PFSK-1 (cell line): Measurements from ENCODE around the gene G0S2.

Experiments used
- FOXP2 ChIP-seq: optimal IDR thresholded peaks from 2 replicates; pipeline ENCODE3; 2011; ENCODE audit warnings: borderline replicate concordance, control low read depth, inconsistent platforms; ENCODE audit not compliant: insufficient read depth; ENCODE audit errors: extremely low read length, extremely low read depth
- POLR2AphosphoS5 ChIP-seq: IDR thresholded peaks from 2 replicates; pipeline ENCODE4 v1.6.1; 2012; ENCODE audit warnings: low read depth, mild to moderate bottlenecking, control low read depth, low read length, moderate library complexity
- SIN3A ChIP-seq: IDR thresholded peaks from 2 replicates; pipeline ENCODE4 v1.6.1; 2012; ENCODE audit warnings: mild to moderate bottlenecking, low read length, moderate library complexity, borderline replicate concordance; ENCODE audit not compliant: insufficient read depth
- TAF1 ChIP-seq: IDR thresholded peaks from 2 replicates; pipeline ENCODE4 v1.6.1; 2012; ENCODE audit warnings: low read length, control low read depth, borderline replicate concordance; ENCODE audit not compliant: insufficient read depth
- TF ChIP-seq, protein P1 (sequence below), 2 experiments: IDR thresholded peaks; 2 replicates each; pipeline versions ENCODE4 v1.6.1 to v1.8.0; 2011 to 2012; ENCODE audit warnings: low read depth in 2 of 2, low read length in 2 of 2, control low read depth in 1 of 2, inconsistent platforms in 1 of 2, mild to moderate bottlenecking in 1 of 2, moderate library complexity in 1 of 2; ENCODE audit not compliant: insufficient read depth in 1 of 2

Gene G0S2

DNA sequence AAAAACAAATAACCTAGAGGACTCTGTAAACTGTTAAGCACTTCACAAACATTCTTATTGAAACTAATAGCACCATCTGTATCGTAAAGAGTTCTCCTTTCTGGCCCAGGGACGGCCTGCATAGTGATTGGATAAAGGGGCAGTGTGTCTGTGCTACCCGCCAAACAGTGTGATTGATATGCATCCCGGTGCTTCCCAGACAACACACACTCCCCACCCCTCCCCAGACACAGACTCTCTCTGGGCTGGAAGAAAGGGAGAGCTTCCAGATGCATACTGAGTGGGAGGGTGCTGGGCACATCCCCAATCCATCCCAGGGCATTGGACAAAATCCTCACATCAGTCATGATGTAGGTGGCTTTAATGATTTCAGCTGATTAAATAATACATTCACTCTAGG lies 33.1 kb downstream of the G0S2 start:
- no peak for TF ChIP-seq POLR2AphosphoS5
- TF ChIP-seq, protein P1, sequence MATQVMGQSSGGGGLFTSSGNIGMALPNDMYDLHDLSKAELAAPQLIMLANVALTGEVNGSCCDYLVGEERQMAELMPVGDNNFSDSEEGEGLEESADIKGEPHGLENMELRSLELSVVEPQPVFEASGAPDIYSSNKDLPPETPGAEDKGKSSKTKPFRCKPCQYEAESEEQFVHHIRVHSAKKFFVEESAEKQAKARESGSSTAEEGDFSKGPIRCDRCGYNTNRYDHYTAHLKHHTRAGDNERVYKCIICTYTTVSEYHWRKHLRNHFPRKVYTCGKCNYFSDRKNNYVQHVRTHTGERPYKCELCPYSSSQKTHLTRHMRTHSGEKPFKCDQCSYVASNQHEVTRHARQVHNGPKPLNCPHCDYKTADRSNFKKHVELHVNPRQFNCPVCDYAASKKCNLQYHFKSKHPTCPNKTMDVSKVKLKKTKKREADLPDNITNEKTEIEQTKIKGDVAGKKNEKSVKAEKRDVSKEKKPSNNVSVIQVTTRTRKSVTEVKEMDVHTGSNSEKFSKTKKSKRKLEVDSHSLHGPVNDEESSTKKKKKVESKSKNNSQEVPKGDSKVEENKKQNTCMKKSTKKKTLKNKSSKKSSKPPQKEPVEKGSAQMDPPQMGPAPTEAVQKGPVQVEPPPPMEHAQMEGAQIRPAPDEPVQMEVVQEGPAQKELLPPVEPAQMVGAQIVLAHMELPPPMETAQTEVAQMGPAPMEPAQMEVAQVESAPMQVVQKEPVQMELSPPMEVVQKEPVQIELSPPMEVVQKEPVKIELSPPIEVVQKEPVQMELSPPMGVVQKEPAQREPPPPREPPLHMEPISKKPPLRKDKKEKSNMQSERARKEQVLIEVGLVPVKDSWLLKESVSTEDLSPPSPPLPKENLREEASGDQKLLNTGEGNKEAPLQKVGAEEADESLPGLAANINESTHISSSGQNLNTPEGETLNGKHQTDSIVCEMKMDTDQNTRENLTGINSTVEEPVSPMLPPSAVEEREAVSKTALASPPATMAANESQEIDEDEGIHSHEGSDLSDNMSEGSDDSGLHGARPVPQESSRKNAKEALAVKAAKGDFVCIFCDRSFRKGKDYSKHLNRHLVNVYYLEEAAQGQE (IDR thresholded peaks at IDR 0.05; ENCODE audit: insufficient read depth in 1 of 2, low read depth in 2 of 2, low read length in 2 of 2), result no peak
- no peak for TF ChIP-seq FOXP2
- TF ChIP-seq SIN3A, result no peak
- no peak for TF ChIP-seq TAF1

DNA sequence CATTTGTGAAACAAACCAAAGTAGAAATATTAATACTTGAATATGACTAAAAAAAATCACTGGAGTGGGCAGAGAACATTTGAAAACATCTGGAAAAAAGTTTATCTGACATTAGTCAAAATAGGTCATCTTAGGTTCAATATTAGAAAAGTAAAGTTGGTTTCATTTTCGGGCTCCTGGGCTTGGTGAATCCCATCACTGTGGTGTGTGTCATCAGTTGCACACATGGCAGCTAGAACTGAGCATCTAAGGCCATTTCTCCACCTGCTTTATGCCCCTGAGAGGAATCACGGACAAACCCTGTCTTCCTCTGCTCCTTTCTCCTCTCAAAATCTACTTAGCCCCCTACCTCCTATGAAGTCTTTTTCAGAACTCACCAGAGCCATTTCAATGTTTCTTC lies 34.9 kb downstream of the G0S2 start:
- TF ChIP-seq, protein P1 (IDR thresholded peaks at IDR 0.05; ENCODE audit: insufficient read depth in 1 of 2, low read depth in 2 of 2, low read length in 2 of 2), result no peak
- no peak for TF ChIP-seq TAF1
- no peak for TF ChIP-seq FOXP2
- no peak for TF ChIP-seq SIN3A
- TF ChIP-seq POLR2AphosphoS5, result no peak

DNA sequence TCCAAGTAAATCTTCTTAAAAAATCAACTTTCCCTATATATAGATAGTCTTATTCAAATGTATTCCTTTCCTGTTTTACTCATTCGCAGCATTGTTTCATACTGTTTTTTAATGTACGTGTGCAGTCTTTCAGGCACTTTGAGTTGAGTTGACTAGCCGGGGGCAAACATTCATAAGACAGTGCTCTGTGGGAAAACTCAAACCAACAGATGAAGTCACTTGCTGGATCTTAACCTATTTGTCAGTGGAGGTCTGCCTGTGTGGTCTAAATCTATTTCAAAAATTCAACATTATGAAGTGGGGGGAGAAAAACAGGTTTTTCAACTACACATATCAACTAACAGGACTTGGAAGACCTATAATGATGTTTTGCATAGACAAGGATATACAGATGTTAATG lies 35.6 kb downstream of the G0S2 start:
- no peak for TF ChIP-seq TAF1

DNA sequence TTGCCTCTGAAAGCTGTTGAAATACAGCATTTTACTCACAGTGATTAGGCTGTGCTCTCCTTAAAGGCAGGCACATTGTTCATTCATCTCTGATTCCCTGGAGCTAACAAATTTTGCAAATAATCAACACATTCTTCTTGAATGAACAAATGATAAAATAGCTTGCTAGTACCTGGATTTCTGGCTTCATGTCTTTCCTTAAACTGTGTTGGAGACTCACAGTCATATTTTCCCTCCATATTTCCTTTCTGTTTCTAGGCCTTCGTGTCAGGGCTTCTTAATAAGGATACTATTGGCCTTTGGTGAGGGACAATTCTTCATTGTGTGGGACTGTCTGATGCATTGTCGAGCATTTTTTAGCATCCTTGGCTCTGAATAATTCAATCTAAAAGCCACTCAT lies 39.1 kb downstream of the G0S2 start:
- TF ChIP-seq POLR2AphosphoS5 (no peak), SIN3A (no peak), FOXP2 (no peak), TAF1 (no peak)
- TF ChIP-seq, protein P1 (IDR thresholded peaks at IDR 0.05; ENCODE audit: insufficient read depth in 1 of 2, low read depth in 2 of 2, low read length in 2 of 2), result no peak

DNA sequence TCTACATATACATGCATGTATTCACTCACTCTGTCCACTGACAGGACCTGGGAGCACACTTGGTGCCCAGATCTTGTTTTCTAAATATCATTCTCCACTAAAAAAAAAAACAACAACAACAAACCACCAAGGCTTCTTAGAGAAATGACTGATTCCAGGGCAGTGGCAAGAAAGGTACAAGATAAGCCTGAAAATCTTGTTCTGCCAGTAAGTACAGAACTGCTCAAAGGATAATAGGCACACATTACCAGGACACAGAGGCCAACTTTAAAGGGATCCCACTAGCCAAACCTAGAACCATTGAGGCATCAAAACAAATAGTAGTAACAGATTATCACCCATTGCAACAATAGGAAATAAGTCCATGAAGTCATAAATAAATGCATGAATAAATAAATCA lies 40.1 kb downstream of the G0S2 start:
- TF ChIP-seq FOXP2, result no peak

DNA sequence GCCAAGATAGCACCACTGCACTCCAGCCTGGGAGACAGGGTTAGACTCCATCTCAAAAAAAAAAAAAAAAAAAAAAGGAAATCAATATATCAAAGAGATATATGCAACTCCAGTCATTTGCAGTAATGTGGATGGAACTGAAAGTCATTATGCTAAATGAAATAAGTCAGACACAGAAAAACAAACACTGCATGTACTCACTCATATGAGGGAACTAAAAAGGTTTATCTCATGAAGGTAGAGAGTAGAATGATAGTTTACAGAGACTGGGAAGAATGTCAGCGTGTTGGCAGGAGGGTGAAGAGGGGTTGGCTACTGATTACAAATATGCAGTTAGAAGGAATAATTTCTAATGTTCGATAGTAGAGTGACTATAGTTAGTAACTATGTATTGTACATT lies 42.6 kb downstream of the G0S2 start:
- no peak for TF ChIP-seq TAF1
- TF ChIP-seq SIN3A, result no peak
- no peak for TF ChIP-seq POLR2AphosphoS5
- no peak for TF ChIP-seq FOXP2
- TF ChIP-seq, protein P1 (IDR thresholded peaks at IDR 0.05; ENCODE audit: insufficient read depth in 1 of 2, low read depth in 2 of 2, low read length in 2 of 2), result no peak
